Neural progenitor cell (in vitro differentiated cells): Measurements from ENCODE around the gene IFITM2.

Source experiments
- EZH2 ChIP-seq: fragments of 200-600 bp; sonication (generic); IDR thresholded peaks from 2 replicates; pipeline ENCODE4 v1.6.1; 2017; ENCODE audit warnings: antibody characterized with exemption, mild to moderate bottlenecking, moderate library complexity
- EZH2phosphoT487 ChIP-seq: fragments of 200-600 bp; sonication (generic); IDR thresholded peaks from 2 replicates; pipeline ENCODE4 v1.6.1; 2017; ENCODE audit warnings: antibody characterized with exemption
- TF ChIP-seq, protein P1 (sequence below): fragments of 200-600 bp; sonication (generic); IDR thresholded peaks from 2 replicates; pipeline ENCODE4 v1.5.1; 2017; ENCODE audit warnings: antibody characterized with exemption, mild to moderate bottlenecking

DNA sequence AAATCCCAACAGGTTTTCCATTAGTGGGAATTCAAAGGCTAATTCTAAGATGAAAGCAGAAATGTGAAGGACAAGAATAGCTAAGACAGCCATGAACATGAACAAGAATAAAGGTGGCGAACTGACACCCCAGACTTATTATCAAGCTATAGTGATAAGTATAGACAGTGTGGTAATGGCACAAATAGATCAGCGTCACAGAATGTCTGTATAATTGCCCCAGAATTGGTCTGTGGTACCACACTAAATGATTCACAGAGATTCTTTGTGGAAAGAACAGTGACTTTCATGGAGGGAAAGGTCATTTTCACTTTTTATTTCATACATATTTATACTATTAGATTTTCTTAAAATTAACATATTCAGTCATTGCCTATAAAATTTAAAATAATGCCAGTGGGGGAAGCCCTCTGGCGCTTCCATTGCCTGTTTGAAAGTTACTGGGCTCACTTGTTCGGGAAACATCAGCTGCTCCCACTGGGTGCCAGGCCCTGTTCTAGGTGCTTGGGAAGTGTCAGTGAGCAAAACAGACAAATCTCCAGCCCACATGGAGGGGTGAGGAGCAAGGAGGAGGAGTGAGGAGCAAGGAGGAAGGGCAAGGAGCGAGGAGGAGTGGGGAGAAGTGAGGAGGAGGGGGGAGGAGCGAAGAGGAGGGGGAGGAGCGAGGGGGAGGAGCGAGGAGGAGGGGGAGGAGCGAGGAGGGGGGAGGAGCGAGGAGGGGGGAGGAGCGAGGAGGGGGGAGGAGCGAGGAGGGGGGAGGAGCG lies 40.8 kb upstream of the IFITM2 start:
- TF ChIP-seq, protein P1, sequence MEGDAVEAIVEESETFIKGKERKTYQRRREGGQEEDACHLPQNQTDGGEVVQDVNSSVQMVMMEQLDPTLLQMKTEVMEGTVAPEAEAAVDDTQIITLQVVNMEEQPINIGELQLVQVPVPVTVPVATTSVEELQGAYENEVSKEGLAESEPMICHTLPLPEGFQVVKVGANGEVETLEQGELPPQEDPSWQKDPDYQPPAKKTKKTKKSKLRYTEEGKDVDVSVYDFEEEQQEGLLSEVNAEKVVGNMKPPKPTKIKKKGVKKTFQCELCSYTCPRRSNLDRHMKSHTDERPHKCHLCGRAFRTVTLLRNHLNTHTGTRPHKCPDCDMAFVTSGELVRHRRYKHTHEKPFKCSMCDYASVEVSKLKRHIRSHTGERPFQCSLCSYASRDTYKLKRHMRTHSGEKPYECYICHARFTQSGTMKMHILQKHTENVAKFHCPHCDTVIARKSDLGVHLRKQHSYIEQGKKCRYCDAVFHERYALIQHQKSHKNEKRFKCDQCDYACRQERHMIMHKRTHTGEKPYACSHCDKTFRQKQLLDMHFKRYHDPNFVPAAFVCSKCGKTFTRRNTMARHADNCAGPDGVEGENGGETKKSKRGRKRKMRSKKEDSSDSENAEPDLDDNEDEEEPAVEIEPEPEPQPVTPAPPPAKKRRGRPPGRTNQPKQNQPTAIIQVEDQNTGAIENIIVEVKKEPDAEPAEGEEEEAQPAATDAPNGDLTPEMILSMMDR = no peak
- TF ChIP-seq EZH2phosphoT487 = no peak
- no peak for TF ChIP-seq EZH2
